GOT3 (cell line): ENCODE results near the gene GPR89B.
"Not testable (repeated sequence)": the region's sequence is repeated elsewhere in the genome, so short reads cannot be mapped to it uniquely, and the experiment has no call there.

Experiments
- DNase-seq: peaks from one replicate; lab custom pipeline; 2025; ENCODE audit warnings: mixed read lengths; lab: John Stamatoyannopoulos, UW

GPR89B gene

DNA sequence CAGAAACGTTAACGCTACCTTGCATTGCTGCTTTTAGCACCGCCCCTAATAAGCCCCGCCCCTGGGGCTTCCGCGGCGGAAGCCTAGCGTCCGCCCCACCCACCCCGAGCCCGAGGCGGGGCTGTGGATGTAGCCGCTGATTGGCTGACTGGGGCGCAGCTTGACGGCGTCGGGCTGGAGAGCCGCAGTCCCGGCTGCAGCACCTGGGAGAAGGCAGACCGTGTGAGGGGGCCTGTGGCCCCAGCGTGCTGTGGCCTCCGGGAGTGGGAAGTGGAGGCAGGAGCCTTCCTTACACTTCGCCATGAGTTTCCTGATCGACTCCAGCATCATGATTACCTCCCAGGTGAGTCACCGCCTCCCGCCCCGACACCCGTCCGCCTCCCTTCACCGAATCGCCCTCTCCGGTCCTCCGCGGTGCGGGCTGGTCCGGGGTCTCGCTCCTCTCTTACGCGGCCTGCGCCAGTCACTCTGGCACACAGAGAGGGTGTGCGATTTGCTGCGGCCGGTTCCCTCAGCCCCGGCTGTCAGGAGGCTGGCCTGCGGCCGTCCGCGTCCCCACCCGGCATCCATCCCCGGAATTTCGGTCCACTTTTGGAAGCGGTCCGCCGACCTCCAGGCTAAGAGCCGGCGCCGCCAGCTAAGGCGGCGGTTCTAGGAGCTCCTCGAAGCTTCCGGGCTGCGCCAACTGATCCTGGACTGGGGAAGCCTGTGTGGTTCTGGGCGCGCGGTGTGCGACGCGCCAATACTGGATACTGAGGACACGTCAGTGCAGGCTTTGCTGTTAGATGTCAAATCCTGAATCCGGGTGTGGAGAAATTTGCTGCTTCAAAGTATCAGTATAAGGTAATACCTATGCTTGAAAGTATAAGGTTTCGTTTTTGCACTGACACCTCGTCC is at the start of gene GPR89B:
GPR89B (plus strand) TSS at position 185 of the 897 bp plus-strand sequence; CDS start at position 302, 117 bp downstream.
- not testable (repeated sequence) for DNase-seq

DNA sequence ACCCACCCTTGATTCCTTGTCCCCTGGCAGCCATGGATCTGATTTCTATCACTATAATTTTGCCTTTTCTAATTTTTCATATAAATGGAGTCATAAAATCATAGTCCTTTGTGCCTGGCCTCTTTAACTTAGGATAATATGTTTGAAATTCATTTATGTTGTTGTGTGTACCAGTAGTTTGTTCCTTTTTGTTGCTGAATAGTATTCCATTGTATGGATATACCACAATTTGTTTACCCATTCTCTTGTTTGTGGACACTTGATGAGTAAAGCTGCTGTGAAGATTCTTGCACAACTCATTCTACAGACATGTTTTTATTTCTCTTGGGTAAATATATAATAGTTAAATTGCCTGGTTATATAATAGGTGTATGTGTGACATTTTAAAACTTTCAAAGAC is 48.3 kb upstream of the GPR89B start:
- DNase-seq, result no peak

DNA sequence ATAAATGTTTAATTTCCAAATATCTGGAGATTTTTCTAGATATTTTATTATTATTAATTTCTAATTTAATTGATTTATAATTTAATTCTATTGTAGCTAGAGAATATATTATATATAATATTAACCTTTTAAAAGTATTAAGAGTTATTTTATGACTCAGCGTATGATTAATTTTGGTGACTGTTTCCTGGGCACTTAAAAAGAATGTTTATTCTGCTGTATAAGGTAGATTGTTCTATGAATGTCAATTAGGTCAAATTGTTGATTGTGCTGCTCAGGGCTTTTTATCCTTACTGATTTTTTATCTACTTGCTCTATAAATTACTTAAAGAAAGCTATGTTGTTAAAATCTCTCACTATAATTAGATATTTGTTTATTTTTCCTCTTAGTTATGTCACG is 45.7 kb upstream of the GPR89B start:
- DNase-seq, result no peak

DNA sequence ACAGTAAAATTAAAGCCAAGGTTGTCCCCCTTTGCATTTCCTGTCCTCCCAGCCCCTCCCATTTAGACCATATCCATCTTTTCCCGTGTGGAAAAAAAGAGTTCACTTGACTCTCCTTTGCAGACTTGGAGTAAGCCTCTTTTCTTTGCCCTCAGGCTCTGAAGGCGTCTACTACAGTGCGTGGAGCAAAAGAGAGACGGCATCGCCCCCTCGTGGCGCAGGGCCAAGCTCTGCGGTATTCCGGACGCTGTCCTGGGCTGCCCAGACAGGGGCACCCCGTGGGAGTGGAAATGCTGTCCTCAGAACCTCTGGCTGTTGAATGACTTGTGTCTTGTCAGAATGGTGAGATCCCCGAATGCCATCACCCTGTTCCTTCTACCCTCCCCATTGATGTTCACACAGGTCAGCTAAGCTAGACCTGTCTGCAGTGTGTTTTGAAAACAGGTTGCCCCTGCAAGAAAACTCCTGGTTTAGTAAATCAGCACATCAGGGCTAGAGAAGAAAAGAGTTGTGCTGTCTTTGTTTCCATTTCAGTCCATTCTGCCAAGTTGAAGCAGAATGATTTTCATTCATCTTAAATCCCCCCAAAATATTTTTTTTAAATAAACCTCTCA is 37.9 kb upstream of the GPR89B start:
- DNase-seq, result no peak

DNA sequence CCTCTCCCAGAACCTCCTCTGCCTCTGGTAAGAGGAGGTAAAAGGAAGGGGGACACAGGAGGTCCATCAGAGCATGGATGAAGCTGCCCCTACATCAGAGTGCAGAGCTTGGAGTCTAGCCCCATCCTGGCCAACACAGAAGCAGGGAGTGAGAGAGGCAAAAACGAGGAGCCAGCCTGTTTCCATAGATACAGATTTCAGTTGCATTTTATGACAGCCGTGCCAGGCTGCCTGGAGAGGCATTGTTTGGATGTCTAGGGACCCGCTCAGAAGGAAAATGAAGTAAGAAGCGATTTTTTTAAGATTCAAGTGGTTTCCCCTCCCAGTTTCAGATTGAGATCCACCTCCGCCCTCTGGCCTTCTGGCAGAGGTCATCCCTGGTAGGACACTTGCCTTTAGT is 37.1 kb upstream of the GPR89B start:
- no peak for DNase-seq

DNA sequence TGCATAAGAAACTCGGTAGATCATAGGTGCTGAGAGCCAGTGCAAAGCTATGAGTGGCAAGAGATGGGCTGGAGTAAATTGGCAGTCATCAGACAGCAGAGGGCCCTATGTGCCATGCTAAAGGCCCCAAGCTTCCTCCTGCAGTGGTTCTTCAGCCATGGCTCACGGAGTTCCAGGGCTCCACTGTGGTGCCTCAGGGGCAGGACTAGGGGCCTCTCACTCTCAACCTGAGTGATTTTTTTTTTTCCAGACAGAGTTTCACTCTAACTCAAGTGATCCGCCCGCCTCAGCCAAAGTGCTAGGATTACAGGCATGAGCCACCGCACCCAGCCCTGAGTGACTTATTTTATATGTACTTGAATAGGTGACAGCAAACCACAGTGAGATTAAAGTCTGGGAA is 36.0 kb upstream of the GPR89B start:
- no peak for DNase-seq

DNA sequence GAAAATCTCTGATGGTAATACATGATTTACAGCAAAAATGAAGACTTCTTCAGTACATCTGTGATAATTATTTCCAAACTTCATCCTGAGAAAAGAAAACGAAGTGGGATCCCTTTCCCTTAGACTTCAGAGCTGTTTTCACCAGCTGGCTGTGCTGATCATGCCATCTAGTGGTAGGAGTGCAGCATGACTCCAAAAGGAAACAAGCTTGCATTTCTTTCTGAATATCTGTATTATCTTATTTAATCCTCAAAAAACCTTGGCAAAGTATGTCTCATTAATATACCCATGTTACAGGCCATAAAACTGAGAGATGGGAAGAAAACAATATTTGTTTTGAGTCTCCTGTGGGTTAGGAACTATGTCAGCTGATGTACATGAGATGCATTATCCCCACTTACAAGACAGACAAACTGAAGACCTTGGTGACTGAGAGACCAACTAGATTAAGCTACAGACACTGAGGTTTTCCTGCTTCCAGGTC is 35.4 kb upstream of the GPR89B start:
- no peak for DNase-seq

DNA sequence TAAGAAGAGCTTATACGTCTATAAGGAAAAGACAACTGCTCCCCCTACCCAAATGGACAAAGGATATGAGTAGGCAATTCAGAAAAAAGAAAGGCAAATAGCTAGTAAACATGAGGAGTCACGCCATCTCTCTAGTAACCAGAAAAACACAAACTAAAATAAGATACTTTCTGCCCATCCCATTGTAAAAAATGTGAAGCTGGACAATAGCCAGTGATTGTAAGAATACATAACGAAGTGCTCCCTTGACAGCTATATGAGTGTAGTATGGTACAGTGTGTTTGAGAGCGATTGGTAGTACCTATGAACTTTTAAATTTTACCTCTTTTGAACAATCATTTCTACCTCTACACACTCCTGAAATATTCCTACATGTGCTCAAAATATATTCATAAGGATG is 33.1 kb upstream of the GPR89B start:
- DNase-seq, result no peak

DNA sequence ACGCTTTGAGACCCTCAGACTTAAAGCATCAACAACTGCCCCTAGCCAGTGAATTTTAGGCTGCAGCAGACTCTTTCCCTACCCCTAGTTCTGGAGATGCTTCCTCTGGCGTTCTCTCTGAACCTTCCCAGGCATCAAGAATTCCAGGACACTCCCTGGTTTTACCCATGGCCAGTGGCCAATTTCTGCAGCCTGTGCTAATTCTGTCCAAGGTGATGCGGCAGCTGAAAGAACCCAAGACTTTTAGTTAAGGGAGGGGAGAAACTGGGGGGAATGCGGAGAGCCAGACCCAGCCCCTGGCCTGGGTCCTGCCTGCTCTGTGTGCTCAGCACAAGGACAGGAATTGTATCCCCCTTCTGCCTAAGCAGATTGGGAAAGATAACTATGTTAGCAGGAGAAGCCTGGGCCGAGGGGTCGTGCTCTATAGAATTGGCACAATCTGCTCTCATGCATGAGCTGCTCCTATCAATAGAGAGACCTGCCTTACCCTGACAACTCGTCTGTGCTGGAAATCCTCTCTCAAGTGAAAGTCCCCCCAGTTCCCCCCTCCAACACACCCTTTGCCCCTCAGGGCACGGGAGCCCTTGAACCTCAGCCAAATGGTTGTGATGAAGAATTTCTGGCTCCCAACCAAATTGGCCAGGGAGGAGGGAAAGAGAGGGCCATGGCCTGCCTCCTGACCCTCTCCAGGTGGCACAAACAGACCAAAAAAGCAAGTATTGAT is 31.0 kb upstream of the GPR89B start:
- DNase-seq, result no peak

DNA sequence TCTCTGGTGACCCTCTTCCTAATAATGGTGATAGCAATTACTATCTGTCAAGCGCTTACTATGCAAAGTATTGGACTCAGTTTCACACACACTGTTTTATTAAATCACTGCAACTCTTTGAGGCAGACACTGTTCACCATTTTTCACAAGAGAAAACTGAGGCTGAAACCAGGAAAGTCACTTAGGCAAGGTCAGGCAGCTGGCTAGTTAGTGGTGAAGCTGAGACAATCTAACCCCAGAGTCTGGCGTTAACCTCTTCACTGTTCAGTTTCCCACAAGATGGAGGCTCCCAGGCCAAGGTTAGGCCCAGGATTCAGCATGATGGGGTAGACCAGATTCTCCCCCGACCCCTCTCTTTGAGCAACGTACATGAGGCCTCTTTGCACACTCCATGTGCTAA is 30.4 kb upstream of the GPR89B start:
- DNase-seq, result no peak

DNA sequence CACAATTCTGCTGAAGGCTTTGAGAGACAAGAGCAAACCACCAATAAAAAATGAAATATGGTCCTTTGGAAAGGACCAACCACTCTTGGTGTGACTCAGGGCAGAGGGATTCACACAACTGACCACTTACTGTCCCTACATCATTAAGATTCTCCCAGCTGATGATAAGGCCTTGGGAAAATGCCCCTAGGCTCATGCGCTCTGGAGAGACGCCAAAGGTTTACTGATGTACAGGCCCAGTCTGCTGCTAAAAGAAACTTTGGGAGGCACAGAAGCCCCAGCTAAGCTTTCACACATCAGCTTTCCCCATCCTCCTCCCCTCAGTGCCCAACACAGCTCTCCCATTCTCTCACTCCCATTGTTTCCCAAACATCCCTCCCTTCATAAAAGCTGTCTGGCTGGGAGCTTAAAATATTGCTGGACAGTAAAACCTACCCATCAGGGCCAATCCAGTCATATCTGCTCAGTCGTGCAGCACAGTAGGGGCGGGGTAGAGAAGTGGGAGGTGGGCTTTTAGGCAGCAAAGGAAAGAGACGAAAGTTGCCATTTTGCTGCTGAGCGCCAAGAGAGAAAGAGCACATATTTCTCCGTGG is 25.9 kb upstream of the GPR89B start, which contains the start of gene GJA8:
GJA8 (plus strand) TSS at position 543 of the 593 bp plus-strand sequence. CDS start 5,161 bp downstream, outside the sequence.
- DNase-seq, result no peak

DNA sequence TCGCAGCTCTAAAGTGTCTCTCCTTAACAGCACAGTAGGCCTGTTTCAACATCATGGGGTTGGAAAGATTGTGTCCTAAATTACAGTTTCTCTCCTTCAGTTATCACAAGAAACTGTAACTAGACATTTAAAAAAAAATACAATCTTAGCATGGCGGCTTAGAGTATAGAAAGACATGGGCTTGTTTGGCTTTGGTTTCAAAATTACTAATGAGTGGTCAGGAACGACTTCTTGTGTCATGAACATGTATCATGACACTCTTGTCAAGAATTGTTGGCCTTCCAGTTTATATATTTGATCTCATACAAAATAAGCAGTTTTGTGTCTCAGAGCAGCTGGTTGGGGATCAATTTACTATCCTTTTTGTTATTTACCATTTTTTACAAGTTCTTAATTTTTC is 23.5 kb upstream of the GPR89B start:
- no peak for DNase-seq

DNA sequence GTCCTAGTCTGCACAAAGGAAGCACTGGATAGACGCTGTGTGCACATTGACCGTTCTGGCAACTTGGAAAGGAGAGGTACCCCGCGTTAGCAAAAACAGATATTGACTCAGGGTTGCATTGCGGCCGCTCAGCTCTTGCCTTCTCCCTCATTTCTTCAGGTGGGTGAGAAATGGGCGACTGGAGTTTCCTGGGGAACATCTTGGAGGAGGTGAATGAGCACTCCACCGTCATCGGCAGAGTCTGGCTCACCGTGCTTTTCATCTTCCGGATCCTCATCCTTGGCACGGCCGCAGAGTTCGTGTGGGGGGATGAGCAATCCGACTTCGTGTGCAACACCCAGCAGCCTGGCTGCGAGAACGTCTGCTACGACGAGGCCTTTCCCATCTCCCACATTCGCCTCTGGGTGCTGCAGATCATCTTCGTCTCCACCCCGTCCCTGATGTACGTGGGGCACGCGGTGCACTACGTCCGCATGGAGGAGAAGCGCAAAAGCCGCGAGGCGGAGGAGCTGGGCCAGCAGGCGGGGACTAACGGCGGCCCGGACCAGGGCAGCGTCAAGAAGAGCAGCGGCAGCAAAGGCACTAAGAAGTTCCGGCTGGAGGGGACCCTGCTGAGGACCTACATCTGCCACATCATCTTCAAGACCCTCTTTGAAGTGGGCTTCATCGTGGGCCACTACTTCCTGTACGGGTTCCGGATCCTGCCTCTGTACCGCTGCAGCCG is 20.3 kb upstream of the GPR89B start:
- no peak for DNase-seq

DNA sequence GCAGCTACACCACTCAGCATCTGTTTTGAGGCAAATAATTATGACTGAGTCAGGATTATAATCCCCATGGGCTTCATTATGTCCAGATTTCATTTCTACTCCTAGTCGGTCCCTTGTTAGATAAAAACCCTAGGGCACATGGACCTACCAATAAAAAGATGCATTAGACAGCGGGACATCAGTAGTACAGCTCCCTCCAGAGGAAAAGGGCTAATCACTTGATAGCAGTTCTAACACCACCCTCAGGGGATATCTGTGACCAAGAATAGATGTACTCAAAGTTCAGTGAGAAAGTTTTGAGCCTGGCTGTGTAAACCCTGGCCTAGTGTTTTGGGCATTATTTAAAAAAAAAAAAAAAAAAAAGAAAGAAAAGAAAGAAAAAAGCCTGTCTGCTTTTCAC is 15.7 kb upstream of the GPR89B start:
- no peak for DNase-seq

DNA sequence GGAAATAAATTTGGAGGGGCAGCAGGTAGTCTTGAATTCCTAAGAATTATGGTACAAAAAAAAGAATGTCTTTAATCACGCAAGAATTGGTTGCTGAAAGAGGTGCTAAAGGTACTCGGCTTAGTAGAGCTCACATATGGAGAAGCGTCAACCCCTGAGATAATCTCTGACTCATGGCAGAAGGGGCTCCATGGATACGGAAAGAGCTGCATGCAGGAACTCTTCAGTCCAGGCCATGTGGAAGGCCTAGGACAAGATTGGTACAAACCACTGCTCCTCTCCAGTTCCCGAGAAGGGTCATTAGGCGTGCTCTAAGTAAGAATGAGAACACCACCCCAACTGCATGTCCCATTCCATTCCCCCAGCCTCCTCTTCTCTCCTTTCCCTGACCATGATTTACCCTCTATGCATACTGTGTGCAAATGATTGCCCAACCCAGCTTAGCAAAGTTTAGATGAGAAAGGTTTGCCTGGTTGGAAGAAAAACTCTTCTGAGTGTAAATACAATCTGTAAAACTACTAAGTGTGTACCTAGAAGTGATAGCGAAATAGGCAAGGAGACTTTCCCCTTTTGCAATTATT is 14.8 kb upstream of the GPR89B start:
- DNase-seq, result no peak

DNA sequence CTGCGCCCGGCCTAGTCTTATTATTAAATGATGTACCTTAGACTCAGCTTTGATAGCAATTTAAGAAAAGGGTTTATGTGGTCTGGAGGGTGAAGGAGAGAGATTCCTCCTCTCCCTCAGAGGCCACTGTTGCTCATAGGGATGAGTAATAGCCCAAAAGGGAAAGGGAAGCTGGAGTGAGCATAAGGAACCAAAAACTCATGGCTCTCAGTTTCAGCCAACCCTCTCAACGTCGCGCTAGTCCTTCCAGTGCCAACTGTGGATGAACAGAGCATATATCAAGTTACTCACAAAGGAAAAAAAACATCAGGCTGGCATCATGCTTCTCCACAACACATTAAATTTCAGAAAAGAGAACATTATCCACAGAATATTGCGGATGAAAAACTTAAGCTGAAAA is 8.3 kb upstream of the GPR89B start:
- no peak for DNase-seq

DNA sequence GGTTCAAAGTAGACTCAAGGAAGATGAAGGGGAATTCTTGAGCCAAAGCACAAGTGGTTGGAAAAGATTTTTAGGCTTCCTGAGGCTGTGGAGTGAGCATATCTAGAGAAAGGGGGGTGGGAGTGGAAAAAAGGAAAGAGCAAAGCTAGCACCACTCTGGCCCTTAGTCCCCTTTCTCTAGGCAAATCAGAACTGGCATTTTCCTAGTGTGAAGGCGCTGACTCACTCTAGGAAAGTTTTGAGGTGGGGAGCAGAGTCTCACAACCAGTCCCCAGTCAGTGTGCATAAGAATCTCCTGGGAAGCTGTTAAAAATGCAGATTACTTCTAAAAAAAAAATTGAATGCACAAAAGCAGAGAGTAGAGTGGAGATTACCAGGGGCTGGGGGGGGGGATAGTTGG is 3.4 kb upstream of the GPR89B start:
- DNase-seq, result no peak

DNA sequence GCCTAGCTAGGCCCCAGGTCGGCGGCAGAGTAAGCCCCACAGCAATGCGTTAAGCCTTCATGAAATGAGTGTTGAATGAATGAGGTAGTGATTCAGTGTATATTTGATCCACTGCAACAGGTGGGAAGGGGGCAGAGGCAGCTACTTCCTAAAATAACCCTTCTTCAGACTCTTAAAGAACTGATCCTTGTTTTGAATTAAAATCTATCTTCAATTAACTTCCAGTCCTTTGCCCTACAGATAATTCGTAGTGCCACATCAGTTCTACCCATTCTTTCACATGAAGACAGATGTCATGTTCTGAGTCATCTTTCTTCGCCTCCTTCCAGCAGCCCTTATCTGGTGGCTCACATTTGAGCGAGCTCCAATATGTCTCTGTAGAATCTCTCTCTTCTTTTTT is 1.0 kb upstream of the GPR89B start:
- not testable (repeated sequence) for DNase-seq

DNA sequence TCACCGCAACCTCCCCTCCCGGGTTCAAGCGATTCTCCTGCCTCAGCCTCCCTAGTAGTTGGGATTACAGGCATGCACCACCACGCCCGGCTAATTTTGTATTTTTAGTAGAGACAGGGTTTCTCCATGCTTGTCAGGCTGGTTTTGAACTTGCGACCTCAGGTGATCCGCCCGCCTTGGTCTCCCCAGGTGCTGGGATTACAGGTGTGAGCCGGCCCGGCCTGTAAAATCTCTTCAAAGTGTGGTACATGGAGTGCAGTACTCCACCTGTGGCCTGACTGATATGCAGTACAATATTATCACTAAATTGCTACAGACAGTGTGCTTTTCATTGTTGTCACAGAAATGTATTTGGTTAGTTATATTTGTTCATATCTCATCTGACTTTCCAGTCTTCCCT is 531 bp upstream of the GPR89B start:
- DNase-seq, result not testable (repeated sequence)

DNA sequence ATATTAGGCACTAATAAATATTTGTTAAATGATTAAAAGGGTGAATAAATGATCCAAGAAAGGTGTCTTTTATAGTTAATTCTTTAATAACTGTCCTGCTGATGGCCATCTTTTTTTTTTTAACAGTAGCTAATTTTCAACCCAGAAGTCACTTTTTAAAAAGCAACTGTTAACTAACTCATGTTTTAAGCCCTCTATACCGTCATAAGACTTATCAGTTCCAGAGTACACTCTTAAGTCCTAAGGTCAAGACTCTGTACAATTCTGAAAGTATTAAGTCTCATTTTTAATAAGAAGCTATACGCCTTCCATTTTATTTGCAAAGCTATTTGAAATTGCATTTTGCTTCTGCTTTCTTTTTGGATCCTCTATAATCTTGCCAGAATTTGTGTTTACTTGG is 2.9 kb downstream of the GPR89B start:
- not testable (repeated sequence) for DNase-seq

DNA sequence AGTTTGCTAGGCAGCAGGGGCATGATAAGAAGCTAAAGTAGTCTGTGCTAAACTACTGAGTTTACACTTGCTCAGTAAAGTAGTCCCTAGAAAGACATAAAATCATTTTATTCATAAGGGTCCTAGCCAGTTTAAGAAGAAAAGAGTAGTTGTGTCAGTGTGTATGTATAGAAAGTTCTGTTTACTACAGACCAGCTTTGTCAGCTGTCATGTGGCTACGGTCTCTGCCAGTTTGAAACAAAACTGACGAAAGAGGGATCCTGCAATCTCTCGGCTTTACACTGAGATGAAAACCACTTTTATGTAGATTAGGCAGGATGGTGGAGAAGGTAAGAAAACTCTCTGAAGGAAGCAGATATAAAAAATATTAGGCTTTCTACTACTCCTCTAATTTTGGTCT is 7.1 kb downstream of the GPR89B start:
- not testable (repeated sequence) for DNase-seq
